Spleen (tissue), 11 donors: Measurements from ENCODE around the gene KRT23. TPM values are rescaled to one million over a fixed set of nuclear protein-coding genes. Genes with fewer than 3 reads are reported as not detected.

ENCODE experiments used
- DNase-seq: peaks from one replicate; pipeline ENCODE4 v3.0.0-alpha.2; 2020
- H3K27ac ChIP-seq, 8 donors: fragments of 200-600 bp; sonication (generic) in 7 of 8; 1 replicate in 4 of 8; 2 replicates in 4 of 8; pipeline versions ENCODE4 v1.5.0 to v1.8.0; 2016 to 2021; ENCODE audit warnings: inconsistent platforms in 4 of 8, mild to moderate bottlenecking in 4 of 8, moderate library complexity in 1 of 8
- H3K27me3 ChIP-seq, 7 donors: fragments of 200-600 bp; sonication (generic) in 6 of 7; replicated peaks in 1 of 7; 1 replicate in 4 of 7; 2 replicates in 3 of 7; pipeline versions ENCODE4 v1.5.0 to v1.8.0; 2016 to 2021; ENCODE audit warnings: inconsistent platforms in 3 of 7, mild to moderate bottlenecking in 1 of 7
- H3K36me3 ChIP-seq, 6 donors: fragments of 200-600 bp; sonication (generic) in 5 of 6; 1 replicate in 4 of 6; 2 replicates in 2 of 6; pipeline versions ENCODE4 v1.5.0 to v1.8.0; 2016 to 2021; ENCODE audit warnings: inconsistent platforms in 2 of 6
- H3K4me1 ChIP-seq, 6 donors: fragments of 200-600 bp; sonication (generic) in 5 of 6; 1 replicate in 3 of 6; 2 replicates in 3 of 6; pipeline versions ENCODE4 v1.5.0 to v1.8.0; 2016 to 2021; ENCODE audit warnings: inconsistent platforms in 3 of 6
- H3K4me3 ChIP-seq, 8 donors: fragments of 200-600 bp; sonication (generic) in 7 of 8; 1 replicate in 4 of 8; 2 replicates in 4 of 8; pipeline versions ENCODE4 v1.5.0 to v1.8.0; 2016 to 2021; ENCODE audit warnings: inconsistent platforms in 4 of 8, mild to moderate bottlenecking in 4 of 8, moderate library complexity in 2 of 8
- H3K9me3 ChIP-seq, 8 donors: fragments of 200-600 bp; sonication (generic) in 7 of 8; 1 replicate in 4 of 8; 2 replicates in 4 of 8; pipeline versions ENCODE4 v1.5.0 to v1.8.0; 2016 to 2021; ENCODE audit warnings: inconsistent platforms in 4 of 8
- POLR2A ChIP-seq, 3 donors: fragments of 450-650 bp; IDR thresholded peaks; one replicate each; pipeline ENCODE4 v1.5.1; 2017; ENCODE audit warnings: antibody characterized with exemption in 3 of 3, mild to moderate bottlenecking in 1 of 3
- POLR2AphosphoS5 ChIP-seq, 3 donors: sonication (generic); formaldehyde crosslinking; IDR thresholded peaks; one replicate each; pipeline ENCODE4 v1.5.1; 2017; ENCODE audit warnings: antibody characterized with exemption in 3 of 3
- WGBS, 5 donors: extraction: QIAGEN DNeasy Blood & Tissue Kit in 3 of 5; methylation state at CpG; one replicate each; pipeline versions ENCODE4 v1.1.5 to v1.1.7; 2013 to 2018; 5-methylcytosine and 5-hydroxymethylcytosine counted together
- intact Hi-C: fragments of 100-400 bp; cut with DNase I; formaldehyde crosslinking; loops from one replicate; pipeline ENCODE4 v1.15.0; 2023; ENCODE audit warnings: low total_unique reads
- polyA plus RNA-seq, 3 donors: library from polyadenylated mRNA; stranded (reverse); fragments of 200-250 nt; gene quantifications; one replicate each; pipeline ENCODE4 v1.2.1, GENCODE V29; 2013
- total RNA-seq, 7 donors: library from RNA; depleted of rRNA in 3 of 7; stranded (reverse); fragments of >200 nt in 3 of 7; fragmentation: NEBNext Ultra II Directional in 4 of 7; extraction: Animal tissue kit (Norgen Biotek cat#: 25700) in 4 of 7; gene quantifications; one replicate each; pipeline versions ENCODE4 v1.1.0 to v1.2.1, GENCODE V29; 2016 to 2021
- TF ChIP-seq, protein P1 (sequence below), 11 experiments: fragments of 200-600 bp in 7 of 11; fragments of 450-650 bp in 4 of 11; sonication (generic) in 4 of 11; IDR thresholded peaks in 8 of 11; conservative IDR thresholded peaks in 3 of 11; 1 replicate in 7 of 11; 2 replicates in 4 of 11; pipeline versions ENCODE4 v1.4.0 to v1.8.0; 2016 to 2021; ENCODE audit warnings: antibody characterized with exemption in 11 of 11, inconsistent platforms in 4 of 11, mild to moderate bottlenecking in 1 of 11
- donor health status: healthy with polysubstance abuse.
- donor health status: DM: no; HTN: no; CAD: no; lungs with moderate emphysema.
- donor health status: DM: no; HTN: no; CAD: no.
- donor health status: Bipolar disorder and iron deficiency.
- donor health status: healthy.
- donor health status: DM: no; HTN: no; CAD: no.
- donor health status: DM: yes; HTN: yes; CAD: no.

KRT23 gene
- total and polyA plus RNA-seq, 10 donors = 0.03 to 21.7 (median 2.9) TPM

DNA sequence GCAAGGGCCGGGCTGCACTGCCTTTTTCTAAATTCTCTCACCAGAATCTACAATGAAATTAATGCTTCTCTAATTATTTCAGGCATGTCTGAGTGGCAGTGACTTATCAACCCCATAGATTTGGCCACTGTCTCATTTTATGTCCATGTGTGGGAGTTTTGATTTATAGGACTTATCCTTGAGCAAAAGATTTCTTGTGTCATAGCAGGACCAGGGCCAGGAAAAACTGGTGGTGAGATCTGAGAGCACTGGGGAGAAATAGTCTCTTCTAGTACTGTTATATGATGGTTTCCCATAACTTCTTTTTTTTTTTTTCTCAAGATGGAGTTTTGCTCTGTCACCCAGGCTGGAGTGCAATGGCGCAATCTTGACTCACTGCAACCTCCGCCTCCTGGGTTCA, 1.5 kb upstream of the KRT23 start:
- WGBS, 5 donors = 84 to 94% (median 89%) methylated on average over 3 of the region's 3 CpGs
- H3K27me3 ChIP-seq = peaks cover 0 to 5% (median 0%) of the 10 kb centered on the region in 7 donors

DNA sequence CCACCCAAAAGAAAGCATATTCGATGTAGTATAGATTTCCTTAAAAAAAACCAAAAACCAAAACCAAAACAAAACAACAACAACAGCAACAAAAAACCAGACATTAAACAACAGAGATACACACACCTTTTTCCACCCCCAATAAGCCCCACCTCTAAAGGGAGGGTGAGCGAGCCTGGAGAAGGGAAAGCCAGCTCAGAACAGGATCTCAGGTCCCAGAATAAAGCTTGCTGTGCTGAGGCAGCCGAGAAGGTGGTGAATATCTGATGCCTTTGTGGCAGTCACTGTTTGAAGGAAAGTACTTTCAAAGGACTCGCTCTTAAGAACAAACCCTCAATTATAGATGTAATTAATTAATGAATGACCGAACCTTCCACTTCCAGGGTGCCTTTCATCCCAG, 470 bp downstream of the KRT23 start:
- peak overlapping the region in 2 of 8 donors; percentile 66 to 80 for H3K27ac ChIP-seq
- H3K9me3 ChIP-seq = no peaks in the 10 kb centered on the region
- no peaks in the 10 kb centered on the region for H3K4me1 ChIP-seq
- DNase-seq = no peak
- WGBS, 5 donors = 76 to 90% (median 83%) methylated on average over 5 of the region's 5 CpGs
- intact Hi-C loops = no loop called here
- peak overlapping the region in 1 of 8 donors; percentile 30 for H3K4me3 ChIP-seq
- TF ChIP-seq, protein P1, sequence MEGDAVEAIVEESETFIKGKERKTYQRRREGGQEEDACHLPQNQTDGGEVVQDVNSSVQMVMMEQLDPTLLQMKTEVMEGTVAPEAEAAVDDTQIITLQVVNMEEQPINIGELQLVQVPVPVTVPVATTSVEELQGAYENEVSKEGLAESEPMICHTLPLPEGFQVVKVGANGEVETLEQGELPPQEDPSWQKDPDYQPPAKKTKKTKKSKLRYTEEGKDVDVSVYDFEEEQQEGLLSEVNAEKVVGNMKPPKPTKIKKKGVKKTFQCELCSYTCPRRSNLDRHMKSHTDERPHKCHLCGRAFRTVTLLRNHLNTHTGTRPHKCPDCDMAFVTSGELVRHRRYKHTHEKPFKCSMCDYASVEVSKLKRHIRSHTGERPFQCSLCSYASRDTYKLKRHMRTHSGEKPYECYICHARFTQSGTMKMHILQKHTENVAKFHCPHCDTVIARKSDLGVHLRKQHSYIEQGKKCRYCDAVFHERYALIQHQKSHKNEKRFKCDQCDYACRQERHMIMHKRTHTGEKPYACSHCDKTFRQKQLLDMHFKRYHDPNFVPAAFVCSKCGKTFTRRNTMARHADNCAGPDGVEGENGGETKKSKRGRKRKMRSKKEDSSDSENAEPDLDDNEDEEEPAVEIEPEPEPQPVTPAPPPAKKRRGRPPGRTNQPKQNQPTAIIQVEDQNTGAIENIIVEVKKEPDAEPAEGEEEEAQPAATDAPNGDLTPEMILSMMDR (IDR thresholded peaks at IDR 0.05 in 8 of 11, conservative IDR thresholded peaks at IDR 0.05 in 3 of 11) = no peak
- no peak for TF ChIP-seq POLR2A (IDR thresholded peaks at IDR 0.05)
- no peak for TF ChIP-seq POLR2AphosphoS5 (IDR thresholded peaks at IDR 0.05)
- H3K27me3 ChIP-seq = peaks cover 0 to 8% (median 0%) of the 10 kb centered on the region in 7 donors
- H3K36me3 ChIP-seq = no peaks in the 10 kb centered on the region

More for the DNA sequence above, 1.5 kb upstream of the KRT23 start:
- intact Hi-C loops = no loop called here
- DNase-seq = no peak
- Histone ChIP-seq H3K4me3 (no peak overlapping the region), H3K9me3 (no peaks in the 10 kb centered on the region), H3K27ac (no peak overlapping the region), H3K36me3 (no peaks in the 10 kb centered on the region), H3K4me1 (no peaks in the 10 kb centered on the region)
- TF ChIP-seq, protein P1 (IDR thresholded peaks at IDR 0.05 in 8 of 11, conservative IDR thresholded peaks at IDR 0.05 in 3 of 11) = no peak
- TF ChIP-seq POLR2A (IDR thresholded peaks at IDR 0.05) (no peak), POLR2AphosphoS5 (IDR thresholded peaks at IDR 0.05) (no peak)

DNA sequence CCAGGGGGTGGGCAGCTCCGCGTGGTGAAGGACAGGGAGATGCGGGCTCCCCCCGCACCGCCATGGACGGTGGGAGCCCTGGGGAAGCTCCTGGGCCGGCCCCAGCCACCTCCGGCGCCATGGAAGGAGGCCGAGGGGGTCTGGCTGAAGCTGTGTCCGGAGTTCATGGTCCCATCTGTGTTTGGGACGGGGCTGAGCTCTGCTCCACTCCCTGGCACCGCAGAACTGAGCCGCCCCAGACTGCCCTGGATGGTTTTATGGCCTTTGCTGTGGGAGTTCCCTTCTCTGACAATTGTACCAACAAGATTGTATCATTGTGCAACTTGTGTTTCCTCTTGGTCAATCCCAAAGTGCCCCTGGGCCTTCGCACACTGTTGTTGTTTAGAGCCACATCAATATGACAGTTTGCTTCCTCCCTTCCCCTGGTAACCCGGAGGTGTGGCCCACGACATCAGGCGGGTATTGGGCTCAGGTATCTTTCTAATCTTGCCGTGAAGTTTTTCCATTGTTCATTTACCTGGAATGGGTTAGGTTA, 942 bp downstream of the KRT23 start:
- Histone ChIP-seq H3K36me3 (no peaks in the 10 kb centered on the region), H3K27ac (peak overlapping the region in 4 of 8 donors; percentile 17 to 80 (median 49)), H3K4me3 (peak overlapping the region in 2 of 8 donors; percentile 12 to 30), H3K9me3 (no peaks in the 10 kb centered on the region), H3K27me3 (peaks cover 0 to 8% (median 0%) of the 10 kb centered on the region in 7 donors), H3K4me1 (no peaks in the 10 kb centered on the region)
- peak; percentile 67 for DNase-seq
- TF ChIP-seq, protein P1 (IDR thresholded peaks at IDR 0.05 in 8 of 11, conservative IDR thresholded peaks at IDR 0.05 in 3 of 11) = no peak
- no peak for TF ChIP-seq POLR2A (IDR thresholded peaks at IDR 0.05)
- no peak for TF ChIP-seq POLR2AphosphoS5 (IDR thresholded peaks at IDR 0.05)
- intact Hi-C loops = no loop called here
- WGBS, 5 donors = 77 to 89% (median 80%) methylated on average over 15 to 19 of the region's 19 CpGs

DNA sequence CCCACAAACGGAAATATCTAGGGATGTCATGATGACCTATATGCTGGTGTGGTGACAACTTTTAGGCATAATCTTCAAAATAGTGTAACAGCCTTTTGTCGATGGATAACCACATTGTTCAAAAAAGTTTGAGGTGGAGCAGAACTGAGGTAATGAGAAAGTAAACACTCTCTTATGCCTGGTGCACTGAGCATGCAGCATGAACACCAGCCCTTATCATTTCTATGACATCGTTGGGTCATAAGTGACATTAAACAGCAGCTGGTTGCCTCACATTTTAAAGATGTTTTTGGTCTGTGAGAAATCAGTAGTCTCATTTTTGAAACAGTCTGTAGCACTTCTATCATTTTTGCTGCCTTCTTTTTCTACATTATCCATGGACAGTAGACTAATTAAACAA, 1.8 kb downstream of the KRT23 start:
- peak overlapping the region in 4 of 8 donors; percentile 32 to 80 (median 52) for H3K27ac ChIP-seq
- peak overlapping the region in 2 of 8 donors; percentile 12 to 30 for H3K4me3 ChIP-seq
- intact Hi-C loops = no loop called here
- H3K36me3 ChIP-seq = no peaks in the 10 kb centered on the region
- no peaks in the 10 kb centered on the region for H3K4me1 ChIP-seq
- no peaks in the 10 kb centered on the region for H3K9me3 ChIP-seq
- peaks cover 0 to 8% (median 0%) of the 10 kb centered on the region in 7 donors for H3K27me3 ChIP-seq
- no peak for TF ChIP-seq POLR2AphosphoS5 (IDR thresholded peaks at IDR 0.05)
- TF ChIP-seq, protein P1 (IDR thresholded peaks at IDR 0.05 in 8 of 11, conservative IDR thresholded peaks at IDR 0.05 in 3 of 11) = no peak
- no peak for TF ChIP-seq POLR2A (IDR thresholded peaks at IDR 0.05)
- 74 to 90% (median 85%) methylated on average over 3 of the region's 3 CpGs for WGBS, 5 donors
- no peak for DNase-seq
